Ishikawa (cell line): ENCODE data around the gene PTCH1.

ENCODE experiments used
- EP300 ChIP-seq: IDR thresholded peaks from 2 replicates; pipeline ENCODE4 v1.6.1; 2012; ENCODE audit warnings: borderline replicate concordance
- FOXM1 ChIP-seq: IDR thresholded peaks from 2 replicates; pipeline ENCODE4 v1.6.1; 2012; ENCODE audit warnings: low read depth, borderline replicate concordance
- RAD21 ChIP-seq: IDR thresholded peaks from 2 replicates; pipeline ENCODE4 v1.6.1; 2012; ENCODE audit warnings: low read depth
- TCF12 ChIP-seq: IDR thresholded peaks from 2 replicates; pipeline ENCODE4 v1.6.1; 2012; ENCODE audit warnings: low read depth
- YY1 ChIP-seq: IDR thresholded peaks from 2 replicates; pipeline ENCODE4 v1.6.1; 2012; ENCODE audit warnings: low read depth
- TF ChIP-seq, protein P1 (sequence below): IDR thresholded peaks from 2 replicates; pipeline ENCODE4 v1.6.1; 2012; ENCODE audit warnings: low read depth, mild to moderate bottlenecking
- TF ChIP-seq, protein P2 (sequence below): IDR thresholded peaks from 2 replicates; pipeline ENCODE4 v1.6.1; 2012

GRCh38 chr9:95516221-95516733, 494 bp downstream of the PTCH1 start:
- TF ChIP-seq YY1, result no peak
- TF ChIP-seq, protein P1, sequence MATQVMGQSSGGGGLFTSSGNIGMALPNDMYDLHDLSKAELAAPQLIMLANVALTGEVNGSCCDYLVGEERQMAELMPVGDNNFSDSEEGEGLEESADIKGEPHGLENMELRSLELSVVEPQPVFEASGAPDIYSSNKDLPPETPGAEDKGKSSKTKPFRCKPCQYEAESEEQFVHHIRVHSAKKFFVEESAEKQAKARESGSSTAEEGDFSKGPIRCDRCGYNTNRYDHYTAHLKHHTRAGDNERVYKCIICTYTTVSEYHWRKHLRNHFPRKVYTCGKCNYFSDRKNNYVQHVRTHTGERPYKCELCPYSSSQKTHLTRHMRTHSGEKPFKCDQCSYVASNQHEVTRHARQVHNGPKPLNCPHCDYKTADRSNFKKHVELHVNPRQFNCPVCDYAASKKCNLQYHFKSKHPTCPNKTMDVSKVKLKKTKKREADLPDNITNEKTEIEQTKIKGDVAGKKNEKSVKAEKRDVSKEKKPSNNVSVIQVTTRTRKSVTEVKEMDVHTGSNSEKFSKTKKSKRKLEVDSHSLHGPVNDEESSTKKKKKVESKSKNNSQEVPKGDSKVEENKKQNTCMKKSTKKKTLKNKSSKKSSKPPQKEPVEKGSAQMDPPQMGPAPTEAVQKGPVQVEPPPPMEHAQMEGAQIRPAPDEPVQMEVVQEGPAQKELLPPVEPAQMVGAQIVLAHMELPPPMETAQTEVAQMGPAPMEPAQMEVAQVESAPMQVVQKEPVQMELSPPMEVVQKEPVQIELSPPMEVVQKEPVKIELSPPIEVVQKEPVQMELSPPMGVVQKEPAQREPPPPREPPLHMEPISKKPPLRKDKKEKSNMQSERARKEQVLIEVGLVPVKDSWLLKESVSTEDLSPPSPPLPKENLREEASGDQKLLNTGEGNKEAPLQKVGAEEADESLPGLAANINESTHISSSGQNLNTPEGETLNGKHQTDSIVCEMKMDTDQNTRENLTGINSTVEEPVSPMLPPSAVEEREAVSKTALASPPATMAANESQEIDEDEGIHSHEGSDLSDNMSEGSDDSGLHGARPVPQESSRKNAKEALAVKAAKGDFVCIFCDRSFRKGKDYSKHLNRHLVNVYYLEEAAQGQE, result no peak
- TF ChIP-seq, protein P2, sequence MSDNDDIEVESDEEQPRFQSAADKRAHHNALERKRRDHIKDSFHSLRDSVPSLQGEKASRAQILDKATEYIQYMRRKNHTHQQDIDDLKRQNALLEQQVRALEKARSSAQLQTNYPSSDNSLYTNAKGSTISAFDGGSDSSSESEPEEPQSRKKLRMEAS, result no peak
- TF ChIP-seq TCF12, result no peak
- no peak for TF ChIP-seq EP300
- TF ChIP-seq FOXM1, result no peak
- no peak for TF ChIP-seq RAD21
